Upper lobe of left lung (tissue), 4 donors: Measurements from ENCODE around the gene MVB12B.

Experiments
- POLR2A ChIP-seq, 4 donors: fragments of 450-650 bp; IDR thresholded peaks; one replicate each; pipeline ENCODE4 v1.5.1; 2016 to 2017; ENCODE audit warnings: antibody characterized with exemption in 4 of 4, mild to moderate bottlenecking in 2 of 4
- TF ChIP-seq, protein P1 (sequence below), 6 experiments: fragments of 450-650 bp in 4 of 6; fragments of 200-600 bp in 2 of 6; sonication (generic) in 2 of 6; IDR thresholded peaks; one replicate each; pipeline ENCODE4 v1.5.1; 2016 to 2019; ENCODE audit warnings: antibody characterized with exemption in 6 of 6

DNA sequence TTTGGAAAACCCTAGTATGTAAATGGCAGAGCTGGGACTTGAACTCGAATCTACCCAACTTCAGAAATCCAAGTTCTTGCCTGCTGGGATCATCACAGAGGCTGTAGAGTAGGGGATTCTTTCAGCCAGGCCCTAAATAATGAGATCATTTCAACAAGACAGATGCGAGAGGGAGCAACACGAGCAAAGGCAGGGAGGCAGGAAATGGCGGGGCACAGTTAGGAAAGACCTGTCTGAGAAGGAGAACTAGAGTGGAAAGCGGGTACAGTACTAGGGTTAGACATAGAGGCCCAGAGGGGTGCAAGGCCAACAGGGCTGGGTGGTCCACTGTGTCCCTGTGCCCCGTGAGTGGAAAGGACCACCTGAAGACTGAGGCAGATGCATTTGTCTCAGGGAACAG is 46.1 kb downstream of the MVB12B start:
- TF ChIP-seq, protein P1, sequence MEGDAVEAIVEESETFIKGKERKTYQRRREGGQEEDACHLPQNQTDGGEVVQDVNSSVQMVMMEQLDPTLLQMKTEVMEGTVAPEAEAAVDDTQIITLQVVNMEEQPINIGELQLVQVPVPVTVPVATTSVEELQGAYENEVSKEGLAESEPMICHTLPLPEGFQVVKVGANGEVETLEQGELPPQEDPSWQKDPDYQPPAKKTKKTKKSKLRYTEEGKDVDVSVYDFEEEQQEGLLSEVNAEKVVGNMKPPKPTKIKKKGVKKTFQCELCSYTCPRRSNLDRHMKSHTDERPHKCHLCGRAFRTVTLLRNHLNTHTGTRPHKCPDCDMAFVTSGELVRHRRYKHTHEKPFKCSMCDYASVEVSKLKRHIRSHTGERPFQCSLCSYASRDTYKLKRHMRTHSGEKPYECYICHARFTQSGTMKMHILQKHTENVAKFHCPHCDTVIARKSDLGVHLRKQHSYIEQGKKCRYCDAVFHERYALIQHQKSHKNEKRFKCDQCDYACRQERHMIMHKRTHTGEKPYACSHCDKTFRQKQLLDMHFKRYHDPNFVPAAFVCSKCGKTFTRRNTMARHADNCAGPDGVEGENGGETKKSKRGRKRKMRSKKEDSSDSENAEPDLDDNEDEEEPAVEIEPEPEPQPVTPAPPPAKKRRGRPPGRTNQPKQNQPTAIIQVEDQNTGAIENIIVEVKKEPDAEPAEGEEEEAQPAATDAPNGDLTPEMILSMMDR (IDR thresholded peaks at IDR 0.05) = no peak
- TF ChIP-seq POLR2A (IDR thresholded peaks at IDR 0.05) = no peak
